ENCODE measurements around the gene NTNG1. TPM values are rescaled to one million over a fixed set of nuclear protein-coding genes. Genes with fewer than 3 reads are reported as not detected.

The NTNG1 gene
- total RNA-seq, 1 donor from 2014 or later = 8.1 TPM

DNA sequence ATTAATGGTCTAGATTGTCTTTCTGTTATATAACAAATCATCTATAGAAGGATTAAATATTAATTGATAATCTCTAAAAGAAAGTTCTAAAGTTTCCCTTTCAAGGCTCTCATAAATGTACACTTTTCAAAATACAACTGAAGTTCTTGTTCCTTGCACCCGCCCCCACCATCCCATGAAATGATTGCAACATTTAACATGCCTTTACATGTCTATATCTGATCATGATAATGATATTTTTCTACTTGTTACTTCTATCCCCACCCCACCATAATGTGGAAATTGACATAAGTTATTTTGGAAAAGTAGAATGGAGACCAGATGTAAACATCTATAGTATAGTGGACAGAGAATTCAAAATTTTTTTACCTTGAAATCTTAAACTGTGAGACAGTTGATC is 186.6 kb downstream of the NTNG1 start:
- DNase-seq (ENCODE audit: low read depth) = no peak
- Histone ChIP-seq H3K4me2 (ENCODE audit: low read length) (no peak overlapping the region), H2AFZ (ENCODE audit: low read depth, low read length) (no peak overlapping the region)

DNA sequence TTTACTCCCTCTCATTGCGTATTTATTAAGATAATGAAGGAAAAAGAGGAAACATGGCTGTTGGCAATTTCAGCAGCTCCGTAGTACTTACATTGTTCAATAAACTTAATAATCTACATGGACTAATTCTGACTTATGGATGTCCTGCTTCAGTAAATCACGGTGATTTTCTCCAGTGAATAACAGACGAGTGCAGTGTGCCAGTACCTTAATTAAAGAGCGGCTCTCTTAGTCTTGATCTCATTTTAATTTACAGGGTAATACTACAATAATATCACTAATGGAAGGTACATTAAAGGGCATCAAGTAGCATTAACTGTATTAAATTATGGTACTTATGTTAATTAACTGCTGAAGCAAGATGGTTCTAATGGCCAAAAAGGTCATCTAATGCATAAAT is 187.2 kb downstream of the NTNG1 start:
- Histone ChIP-seq H3K36me3 (ENCODE audit: insufficient read depth, low read length) (no peaks in the 10 kb centered on the region), H3K79me2 (ENCODE audit: insufficient read depth, low read length) (no peaks in the 10 kb centered on the region), H3K4me3 (ENCODE audit: insufficient read depth, low read depth, low read length) (no peak overlapping the region), H3K4me1 (ENCODE audit: insufficient read depth, low read length) (no peaks in the 10 kb centered on the region), H4K20me1 (ENCODE audit: insufficient read depth, low read length) (no peaks in the 10 kb centered on the region), H3K27ac (ENCODE audit: low read depth, low read length) (no peak overlapping the region), H2AFZ (ENCODE audit: low read depth, low read length) (no peak overlapping the region), H3K4me2 (ENCODE audit: low read length) (no peak overlapping the region), H3K27me3 (ENCODE audit: insufficient read depth, low read length) (no peaks in the 10 kb centered on the region), H3K9me3 (ENCODE audit: insufficient read depth, low read depth, low read length) (no peaks in the 10 kb centered on the region), H3K9ac (ENCODE audit: low read length) (no peak overlapping the region)
- Mint-ChIP-seq H3K4me3 (ENCODE audit: unreplicated experiment) (no peak overlapping the region), H3K27me3 (ENCODE audit: low read depth, unreplicated experiment) (no peaks in the 10 kb centered on the region), H3K27ac (ENCODE audit: unreplicated experiment) (no peak overlapping the region), H3K36me3 (ENCODE audit: low read depth, unreplicated experiment) (peaks cover 2% of the 10 kb centered on the region), H3K4me1 (ENCODE audit: low read depth, unreplicated experiment) (no peaks in the 10 kb centered on the region), H3K9me3 (ENCODE audit: unreplicated experiment) (no peaks in the 10 kb centered on the region)
- TF ChIP-seq, protein P1, sequence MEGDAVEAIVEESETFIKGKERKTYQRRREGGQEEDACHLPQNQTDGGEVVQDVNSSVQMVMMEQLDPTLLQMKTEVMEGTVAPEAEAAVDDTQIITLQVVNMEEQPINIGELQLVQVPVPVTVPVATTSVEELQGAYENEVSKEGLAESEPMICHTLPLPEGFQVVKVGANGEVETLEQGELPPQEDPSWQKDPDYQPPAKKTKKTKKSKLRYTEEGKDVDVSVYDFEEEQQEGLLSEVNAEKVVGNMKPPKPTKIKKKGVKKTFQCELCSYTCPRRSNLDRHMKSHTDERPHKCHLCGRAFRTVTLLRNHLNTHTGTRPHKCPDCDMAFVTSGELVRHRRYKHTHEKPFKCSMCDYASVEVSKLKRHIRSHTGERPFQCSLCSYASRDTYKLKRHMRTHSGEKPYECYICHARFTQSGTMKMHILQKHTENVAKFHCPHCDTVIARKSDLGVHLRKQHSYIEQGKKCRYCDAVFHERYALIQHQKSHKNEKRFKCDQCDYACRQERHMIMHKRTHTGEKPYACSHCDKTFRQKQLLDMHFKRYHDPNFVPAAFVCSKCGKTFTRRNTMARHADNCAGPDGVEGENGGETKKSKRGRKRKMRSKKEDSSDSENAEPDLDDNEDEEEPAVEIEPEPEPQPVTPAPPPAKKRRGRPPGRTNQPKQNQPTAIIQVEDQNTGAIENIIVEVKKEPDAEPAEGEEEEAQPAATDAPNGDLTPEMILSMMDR (IDR thresholded peaks at IDR 0.05; ENCODE audit: insufficient read depth, low read depth, low read length) = no peak
- no peak for TF ChIP-seq EZH2 (IDR thresholded peaks at IDR 0.05; ENCODE audit: insufficient read depth, low read length)
- FAIRE-seq (no peak), DNase-seq (ENCODE audit: low read depth) (no peak)

More for the DNA sequence above, 186.6 kb downstream of the NTNG1 start:
- no peaks in the 10 kb centered on the region for H3K27me3 Mint-ChIP-seq (ENCODE audit: low read depth, unreplicated experiment)
- Histone ChIP-seq H3K79me2 (ENCODE audit: insufficient read depth, low read length) (no peaks in the 10 kb centered on the region), H3K27me3 (ENCODE audit: insufficient read depth, low read length) (no peaks in the 10 kb centered on the region), H3K27ac (ENCODE audit: low read depth, low read length) (no peak overlapping the region), H3K9ac (ENCODE audit: low read length) (no peak overlapping the region), H3K4me3 (ENCODE audit: insufficient read depth, low read depth, low read length) (no peak overlapping the region), H3K9me3 (ENCODE audit: insufficient read depth, low read depth, low read length) (no peaks in the 10 kb centered on the region), H3K4me1 (ENCODE audit: insufficient read depth, low read length) (no peaks in the 10 kb centered on the region), H4K20me1 (ENCODE audit: insufficient read depth, low read length) (no peaks in the 10 kb centered on the region), H3K36me3 (ENCODE audit: insufficient read depth, low read length) (no peaks in the 10 kb centered on the region)
- FAIRE-seq = no peak
- no peak overlapping the region for H3K27ac Mint-ChIP-seq (ENCODE audit: unreplicated experiment)
- no peak for TF ChIP-seq EZH2 (IDR thresholded peaks at IDR 0.05; ENCODE audit: insufficient read depth, low read length)
- TF ChIP-seq, protein P1 (IDR thresholded peaks at IDR 0.05; ENCODE audit: insufficient read depth, low read depth, low read length) = no peak
- H3K9me3 Mint-ChIP-seq (ENCODE audit: unreplicated experiment) = no peaks in the 10 kb centered on the region
- H3K4me3 Mint-ChIP-seq (ENCODE audit: unreplicated experiment) = no peak overlapping the region
- peaks cover 2% of the 10 kb centered on the region for H3K36me3 Mint-ChIP-seq (ENCODE audit: low read depth, unreplicated experiment)
- H3K4me1 Mint-ChIP-seq (ENCODE audit: low read depth, unreplicated experiment) = no peaks in the 10 kb centered on the region

- H3K27me3 Mint-ChIP-seq (ENCODE audit: low read depth, unreplicated experiment) = no peaks in the 10 kb centered on the region
- no peak for FAIRE-seq
- no peaks in the 10 kb centered on the region for H3K4me1 ChIP-seq (ENCODE audit: insufficient read depth, low read length)
- no peak for TF ChIP-seq EZH2 (IDR thresholded peaks at IDR 0.05; ENCODE audit: insufficient read depth, low read length)
- TF ChIP-seq, protein P1 (IDR thresholded peaks at IDR 0.05; ENCODE audit: insufficient read depth, low read depth, low read length) = no peak
- no peaks in the 10 kb centered on the region for H3K9me3 ChIP-seq (ENCODE audit: insufficient read depth, low read depth, low read length)
- H2AFZ ChIP-seq (ENCODE audit: low read depth, low read length) = no peak overlapping the region
- no peak overlapping the region for H3K4me2 ChIP-seq (ENCODE audit: low read length)
- H3K36me3 ChIP-seq (ENCODE audit: insufficient read depth, low read length) = no peaks in the 10 kb centered on the region
- H3K27ac ChIP-seq (ENCODE audit: low read depth, low read length) = no peak overlapping the region
- no peak for DNase-seq (ENCODE audit: low read depth)
- no peak overlapping the region for H3K9ac ChIP-seq (ENCODE audit: low read length)
- H3K27me3 ChIP-seq (ENCODE audit: insufficient read depth, low read length) = no peaks in the 10 kb centered on the region
- H3K4me3 ChIP-seq (ENCODE audit: insufficient read depth, low read depth, low read length) = no peak overlapping the region
- H4K20me1 ChIP-seq (ENCODE audit: insufficient read depth, low read length) = no peaks in the 10 kb centered on the region
- no peak overlapping the region for H3K4me3 Mint-ChIP-seq (ENCODE audit: unreplicated experiment)
- no peak overlapping the region for H3K27ac Mint-ChIP-seq (ENCODE audit: unreplicated experiment)
- no peaks in the 10 kb centered on the region for H3K4me1 Mint-ChIP-seq (ENCODE audit: low read depth, unreplicated experiment)
- no peaks in the 10 kb centered on the region for H3K9me3 Mint-ChIP-seq (ENCODE audit: unreplicated experiment)
- H3K36me3 Mint-ChIP-seq (ENCODE audit: low read depth, unreplicated experiment) = no peaks in the 10 kb centered on the region
- H3K79me2 ChIP-seq (ENCODE audit: insufficient read depth, low read length) = no peaks in the 10 kb centered on the region
These were observed 198.9 kb downstream of the NTNG1 start for GRCh38 chr1:107339775-107340174.
